ENCODE measurements around the gene THUMPD1. TPM values are rescaled to one million over a fixed set of nuclear protein-coding genes. Genes with fewer than 3 reads are reported as not detected.
"Not testable (repeated sequence)": the region's sequence is repeated elsewhere in the genome, so short reads cannot be mapped to it uniquely, and the experiment has no call there.

The THUMPD1 gene
- total and polyA plus RNA-seq, 2 experiments from 2014 or later = 25.4 to 42.9 TPM

DNA sequence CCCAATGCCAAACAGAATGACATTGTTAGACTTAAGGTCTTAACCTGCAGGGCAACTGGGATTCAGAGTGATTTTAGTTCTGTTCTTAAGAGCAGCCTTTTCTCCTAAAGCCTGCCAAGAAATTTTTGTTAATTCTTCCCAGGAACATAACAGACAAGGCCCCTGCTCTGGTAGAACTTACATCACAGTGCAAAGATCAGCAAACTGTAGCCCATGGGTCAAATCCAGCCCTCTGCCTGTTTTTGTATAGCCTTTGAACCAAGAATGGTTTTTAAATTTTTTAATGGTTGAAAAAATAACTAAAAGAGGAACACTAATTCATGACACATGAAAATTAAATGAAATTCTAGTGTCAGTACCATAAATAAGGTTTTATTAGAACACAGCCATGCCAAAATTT lies 26.0 kb upstream of the THUMPD1 start:
- no peaks in the 10 kb centered on the region for H3F3A ChIP-seq (ENCODE audit: insufficient read depth)
- no peak overlapping the region for H3K4me3 ChIP-seq
- no peaks in the 10 kb centered on the region for H3K36me3 ChIP-seq (ENCODE audit: low read depth)
- no peaks in the 10 kb centered on the region for H3K9me2 ChIP-seq (ENCODE audit: insufficient read depth)
- H3K4me2 ChIP-seq (ENCODE audit: unreplicated experiment) = no peak overlapping the region
- H3K27me3 ChIP-seq (replicated peaks; ENCODE audit: insufficient read depth) = no peaks in the 10 kb centered on the region
- TF ChIP-seq EZH2phosphoT487 (IDR thresholded peaks at IDR 0.05; ENCODE audit: insufficient read depth, low read depth) (no peak), EZH2 (IDR thresholded peaks at IDR 0.05; ENCODE audit: insufficient read depth, poor library complexity, severe bottlenecking) (no peak)
- H3K79me2 ChIP-seq (ENCODE audit: insufficient read depth) = no peaks in the 10 kb centered on the region
- H3K9ac ChIP-seq = no peak overlapping the region
- H3K27ac ChIP-seq = no peak overlapping the region
- no peaks in the 10 kb centered on the region for H4K20me1 ChIP-seq (ENCODE audit: insufficient read depth)
- no peaks in the 10 kb centered on the region for H3K9me3 ChIP-seq (ENCODE audit: low read depth)
- in situ Hi-C loops (cut with MboI) = no loop called here
- no peaks in the 10 kb centered on the region for H3K4me1 ChIP-seq (ENCODE audit: insufficient read depth)
- no peak for DNase-seq
- H2AFZ ChIP-seq = no peak overlapping the region

- H2AFZ ChIP-seq = no peak overlapping the region
- WGBS, 2 experiments (ENCODE audit: low coverage in 1 of 2, low lambda C conversion rate in 2 of 2, missing lambda C conversion rate in 2 of 2) = 69 to 70% methylated on average over 5 of the region's 5 CpGs
- DNase-seq = no peak
- H3K9ac ChIP-seq = no peak overlapping the region
- no peaks in the 10 kb centered on the region for H3K27me3 ChIP-seq (replicated peaks; ENCODE audit: insufficient read depth)
- no peak overlapping the region for H3K27ac ChIP-seq
- no peaks in the 10 kb centered on the region for H3F3A ChIP-seq (ENCODE audit: insufficient read depth)
- in situ Hi-C loops (cut with MboI) = no loop called here
- no peaks in the 10 kb centered on the region for H4K20me1 ChIP-seq (ENCODE audit: insufficient read depth)
- H3K36me3 ChIP-seq (ENCODE audit: low read depth) = no peaks in the 10 kb centered on the region
- no peaks in the 10 kb centered on the region for H3K4me1 ChIP-seq (ENCODE audit: insufficient read depth)
- H3K4me2 ChIP-seq (ENCODE audit: unreplicated experiment) = no peak overlapping the region
- H3K9me3 ChIP-seq (ENCODE audit: low read depth) = no peaks in the 10 kb centered on the region
- H3K4me3 ChIP-seq = no peak overlapping the region
- TF ChIP-seq EZH2phosphoT487 (IDR thresholded peaks at IDR 0.05; ENCODE audit: insufficient read depth, low read depth) (no peak), EZH2 (IDR thresholded peaks at IDR 0.05; ENCODE audit: insufficient read depth, poor library complexity, severe bottlenecking) (no peak)
- H3K9me2 ChIP-seq (ENCODE audit: insufficient read depth) = no peaks in the 10 kb centered on the region
- H3K79me2 ChIP-seq (ENCODE audit: insufficient read depth) = no peaks in the 10 kb centered on the region
Measured at GRCh38 chr16:20766294-20766693, 24.7 kb upstream of the THUMPD1 start.

GRCh38 chr16:20765732-20766131 lies 24.1 kb upstream of the THUMPD1 start:
- H3K4me3 ChIP-seq = no peak overlapping the region
- H3K79me2 ChIP-seq (ENCODE audit: insufficient read depth) = no peaks in the 10 kb centered on the region
- no peak overlapping the region for H3K9ac ChIP-seq
- no peaks in the 10 kb centered on the region for H3F3A ChIP-seq (ENCODE audit: insufficient read depth)
- TF ChIP-seq EZH2 (IDR thresholded peaks at IDR 0.05; ENCODE audit: insufficient read depth, poor library complexity, severe bottlenecking) (no peak), EZH2phosphoT487 (IDR thresholded peaks at IDR 0.05; ENCODE audit: insufficient read depth, low read depth) (no peak)
- H3K27me3 ChIP-seq (replicated peaks; ENCODE audit: insufficient read depth) = no peaks in the 10 kb centered on the region
- H3K27ac ChIP-seq = no peak overlapping the region
- in situ Hi-C loops (cut with MboI) = no loop called here
- WGBS, 2 experiments (ENCODE audit: low coverage in 1 of 2, low lambda C conversion rate in 2 of 2, missing lambda C conversion rate in 2 of 2) = 77 to 83% methylated on average over 2 of the region's 2 CpGs
- H3K4me1 ChIP-seq (ENCODE audit: insufficient read depth) = no peaks in the 10 kb centered on the region
- no peak overlapping the region for H3K4me2 ChIP-seq (ENCODE audit: unreplicated experiment)
- no peaks in the 10 kb centered on the region for H3K9me2 ChIP-seq (ENCODE audit: insufficient read depth)
- DNase-seq = no peak
- H4K20me1 ChIP-seq (ENCODE audit: insufficient read depth) = no peaks in the 10 kb centered on the region
- H3K36me3 ChIP-seq (ENCODE audit: low read depth) = no peaks in the 10 kb centered on the region
- H3K9me3 ChIP-seq (ENCODE audit: low read depth) = no peaks in the 10 kb centered on the region
- no peak overlapping the region for H2AFZ ChIP-seq

- DNase-seq; H3F3A ChIP-seq (ENCODE audit: insufficient read depth); H3K9me2 ChIP-seq (ENCODE audit: insufficient read depth); H3K27me3 ChIP-seq (replicated peaks; ENCODE audit: insufficient read depth); H3K9me3 ChIP-seq (ENCODE audit: low read depth); H3K4me3 ChIP-seq; H4K20me1 ChIP-seq (ENCODE audit: insufficient read depth); H3K9ac ChIP-seq; H3K79me2 ChIP-seq (ENCODE audit: insufficient read depth); H3K27ac ChIP-seq; in situ Hi-C loops (cut with MboI); H3K4me1 ChIP-seq (ENCODE audit: insufficient read depth); H3K4me2 ChIP-seq (ENCODE audit: unreplicated experiment); H3K36me3 ChIP-seq (ENCODE audit: low read depth): not testable (repeated sequence)
- 38 to 50% methylated on average over 1 of the region's 1 CpG for WGBS, 2 experiments (ENCODE audit: low coverage in 1 of 2, low lambda C conversion rate in 2 of 2, missing lambda C conversion rate in 2 of 2)
- H2AFZ ChIP-seq = peak overlapping the region; percentile 98; the same call in 1 of the 2 replicates
Measured at GRCh38 chr16:20764448-20764847, 22.8 kb upstream of the THUMPD1 start.

DNA sequence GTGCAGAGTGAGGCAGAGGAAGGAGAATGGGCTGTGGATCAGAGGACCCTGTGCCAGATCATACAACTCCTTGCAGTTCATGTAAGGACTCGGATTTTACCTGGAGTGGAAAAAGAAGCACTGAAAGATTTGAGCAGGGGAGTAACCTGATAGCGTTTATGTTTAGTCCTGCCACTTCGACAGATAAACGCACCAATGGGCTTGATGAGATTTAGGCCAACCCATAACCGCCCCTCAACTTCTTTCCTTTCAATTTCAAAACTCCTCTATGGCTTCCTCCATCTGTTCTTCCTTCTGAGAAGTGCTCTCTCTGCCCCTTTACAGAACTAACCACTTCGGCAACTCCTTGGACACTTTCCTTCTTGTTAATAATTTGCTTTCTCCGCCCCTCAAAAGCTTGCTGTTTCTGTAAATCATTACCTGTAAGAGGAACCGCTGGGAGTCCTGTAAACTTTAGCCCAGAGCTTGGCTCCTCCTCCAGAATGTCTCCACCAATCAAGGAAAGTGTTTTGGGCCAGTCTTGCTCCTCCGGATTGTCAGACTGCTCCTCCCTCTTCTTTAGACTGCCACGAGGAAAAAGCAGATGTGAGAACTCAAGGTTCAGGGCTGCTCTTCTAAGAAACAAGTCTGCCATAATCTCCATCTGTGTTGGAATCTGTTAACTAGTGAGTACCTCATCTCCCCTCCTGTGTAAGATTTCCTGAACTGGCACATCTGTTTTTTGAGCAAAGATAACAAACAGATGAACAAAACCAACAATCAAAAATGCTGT lies 22.0 kb upstream of the THUMPD1 start, which contains the start of gene ACSM3:
Gene ACSM3 (plus strand): TSS at position 554 of the 772 bp plus-strand sequence. CDS start 6,021 bp downstream, outside the sequence.
- Histone ChIP-seq H3K4me2 (ENCODE audit: unreplicated experiment) (peak within 1 kb of the TSS; percentile 80), H3K27me3 (replicated peaks; ENCODE audit: insufficient read depth) (no peaks in the 10 kb centered on the region), H3K9me2 (ENCODE audit: insufficient read depth) (no peaks in the 10 kb centered on the region), H3F3A (ENCODE audit: insufficient read depth) (no peaks in the 10 kb centered on the region), H2AFZ (peak within 1 kb of the TSS; percentile 98), H3K9ac (peak within 1 kb of the TSS; percentile 67), H3K27ac (no peak within 1 kb of the TSS), H3K79me2 (ENCODE audit: insufficient read depth) (no peaks in the 10 kb centered on the region), H3K4me1 (ENCODE audit: insufficient read depth) (no peaks in the 10 kb centered on the region), H3K4me3 (peak within 1 kb of the TSS; percentile 85), H3K9me3 (ENCODE audit: low read depth) (no peaks in the 10 kb centered on the region), H4K20me1 (ENCODE audit: insufficient read depth) (no peaks in the 10 kb centered on the region), H3K36me3 (ENCODE audit: low read depth) (no peaks in the 10 kb centered on the region)
- in situ Hi-C loops (cut with MboI) = no loop called here
- TF ChIP-seq EZH2 (IDR thresholded peaks at IDR 0.05; ENCODE audit: insufficient read depth, poor library complexity, severe bottlenecking) = no peak
- TF ChIP-seq EZH2phosphoT487 (IDR thresholded peaks at IDR 0.05; ENCODE audit: insufficient read depth, low read depth) = no peak
- peak; percentile 74 for DNase-seq
- 23 to 25% methylated on average over 10 of the region's 10 CpGs for WGBS, 2 experiments (ENCODE audit: low coverage in 1 of 2, low lambda C conversion rate in 2 of 2, missing lambda C conversion rate in 2 of 2)
